HG02678 (cell line): Measurements from ENCODE around the gene NPTN.
"Not testable (repeated sequence)": the region's sequence is repeated elsewhere in the genome, so short reads cannot be mapped to it uniquely, and the experiment has no call there.

Experiments
- ATAC-seq: cut with Tn5 transposase; IDR thresholded peaks from one replicate; pipeline ENCODE4 v1.9.1; 2021; ENCODE audit warnings: mild to moderate bottlenecking, moderate library complexity; ENCODE audit not compliant: unreplicated experiment

NPTN gene

GRCh38 chr15:73633111-73633990, at the start of gene NPTN:
Gene NPTN (minus strand): TSS chr15:73633389. CDS start chr15:73633215, 174 bp downstream.
- peak; percentile 89 for ATAC-seq

GRCh38 chr15:73682600-73683090, 49.5 kb upstream of the NPTN start:
- ATAC-seq: no peak

- no peak for ATAC-seq
Observed at GRCh38 chr15:73681856-73682599, 48.8 kb upstream of the NPTN start.

GRCh38 chr15:73681063-73681462, 47.9 kb upstream of the NPTN start:
- no peak for ATAC-seq

DNA sequence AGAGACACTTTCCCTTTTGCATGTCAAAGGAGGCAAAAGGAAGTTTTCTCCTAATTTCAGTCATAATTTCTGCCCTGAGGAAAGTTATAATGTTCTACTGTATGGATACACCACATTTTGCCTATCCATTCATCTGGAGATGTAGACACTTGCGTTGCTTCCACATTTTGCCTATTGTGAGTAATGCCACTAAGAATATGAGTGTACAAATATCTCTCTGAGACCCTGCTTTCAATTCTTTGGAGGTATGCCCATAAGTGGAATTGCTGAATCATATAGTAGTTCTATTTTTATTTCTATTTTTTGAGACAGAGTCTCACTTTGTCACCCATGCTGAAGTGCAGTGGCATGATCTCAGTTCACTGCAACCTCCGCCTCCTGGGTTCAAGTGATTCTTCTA, 47.4 kb upstream of the NPTN start:
- ATAC-seq: no peak

DNA sequence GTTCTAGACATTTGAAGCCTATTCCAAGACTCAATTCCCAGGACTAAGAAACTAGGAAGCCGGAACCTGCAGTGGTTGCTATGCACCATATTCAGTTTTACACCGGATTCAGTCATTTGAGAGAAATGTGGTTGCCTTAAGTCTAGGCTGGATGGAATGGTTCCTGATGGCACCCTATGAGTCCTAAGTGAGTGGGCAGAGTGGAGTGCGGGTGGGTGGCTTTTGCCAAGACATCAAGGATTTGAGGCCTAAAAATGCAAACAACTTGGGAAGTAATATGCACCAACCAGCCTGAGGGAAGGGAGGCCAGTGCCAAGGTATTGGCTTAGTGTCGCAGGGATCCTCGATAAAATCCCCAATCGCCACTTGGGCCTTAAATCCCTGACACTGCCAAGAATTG, 46.8 kb upstream of the NPTN start:
- ATAC-seq: no peak

GRCh38 chr15:73679180-73679579, 46.0 kb upstream of the NPTN start:
- ATAC-seq: no peak

GRCh38 chr15:73678498-73678897, 45.3 kb upstream of the NPTN start:
- ATAC-seq: no peak

DNA sequence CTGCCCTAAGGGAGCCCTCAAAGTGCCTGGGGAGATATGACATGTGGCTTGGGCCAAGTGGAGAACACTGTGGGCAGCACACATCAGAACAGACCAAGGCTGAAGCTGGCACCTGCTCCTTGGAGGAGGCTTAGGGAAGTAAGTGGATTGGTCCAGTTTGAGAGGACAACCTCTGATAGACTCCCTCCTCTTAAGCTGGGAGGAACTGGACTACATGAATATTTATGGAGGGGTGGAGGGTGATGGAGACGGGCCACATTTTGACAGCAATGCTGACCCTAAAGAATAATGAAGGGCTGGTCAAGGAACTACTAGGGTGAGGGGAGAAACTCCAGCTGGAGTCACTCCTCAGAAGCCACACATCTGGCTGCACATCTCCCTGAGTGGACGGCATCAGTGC, 44.5 kb upstream of the NPTN start:
- no peak for ATAC-seq

DNA sequence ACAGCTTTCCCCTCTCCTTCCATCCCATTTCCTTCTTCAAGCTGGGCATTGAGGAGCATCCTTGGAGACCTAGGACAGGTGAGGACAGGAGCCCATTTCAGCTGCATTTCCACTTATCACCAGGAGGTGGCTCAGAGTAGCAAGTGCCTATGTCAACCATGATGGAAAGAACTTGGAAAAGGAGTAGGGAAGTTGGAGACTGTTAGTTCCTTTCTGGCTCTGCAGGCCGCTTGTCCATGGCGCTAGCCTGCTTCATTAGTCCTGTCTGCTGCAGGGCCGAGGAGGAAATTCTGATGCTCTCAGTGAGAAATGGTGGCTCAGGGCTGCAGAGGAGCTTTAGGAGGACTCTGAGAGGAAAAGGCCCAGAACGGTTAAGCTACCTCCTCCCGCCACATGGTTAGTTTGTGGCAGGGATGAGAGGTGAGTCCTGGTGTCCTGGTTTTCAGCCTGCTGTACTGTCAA, 44.0 kb upstream of the NPTN start:
- ATAC-seq: no peak

DNA sequence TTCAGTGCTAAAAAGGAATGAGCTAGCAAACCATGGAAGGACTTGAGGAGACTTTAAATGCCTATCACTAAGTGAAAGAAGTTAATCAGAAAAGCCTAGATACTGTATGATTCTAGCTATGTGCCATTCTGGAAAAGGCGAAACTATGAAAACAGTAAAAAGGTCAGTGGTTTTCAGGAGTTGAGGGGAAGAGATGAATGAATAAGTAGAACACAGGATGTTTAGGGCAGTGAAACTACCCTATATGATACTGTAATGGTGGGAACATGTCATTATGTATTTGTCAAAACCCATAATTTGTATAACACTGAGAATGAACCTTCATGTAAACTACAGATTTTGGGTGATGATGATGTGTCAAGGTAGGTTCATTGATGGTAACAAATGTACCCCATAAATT, 41.4 kb upstream of the NPTN start:
- ATAC-seq: no peak

DNA sequence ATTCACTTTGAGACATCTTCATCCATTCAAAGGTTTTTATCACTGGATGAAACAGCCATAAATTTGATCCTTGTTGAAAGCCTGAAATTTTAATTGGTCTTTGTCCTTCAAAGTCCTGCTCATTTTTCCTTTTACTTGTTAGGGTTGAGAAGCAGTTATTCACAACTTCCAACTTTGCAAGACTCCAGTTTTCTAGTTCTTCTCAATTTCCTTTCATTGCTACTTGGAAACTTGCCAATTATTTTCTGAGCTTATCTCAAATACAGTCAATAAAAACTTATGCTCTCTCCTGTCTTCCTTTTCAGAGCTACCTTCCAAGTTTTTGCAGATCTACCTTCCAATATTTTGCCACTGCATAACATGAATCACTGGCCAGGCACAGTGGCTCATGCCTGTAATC, 27.3 kb upstream of the NPTN start:
- no peak for ATAC-seq

DNA sequence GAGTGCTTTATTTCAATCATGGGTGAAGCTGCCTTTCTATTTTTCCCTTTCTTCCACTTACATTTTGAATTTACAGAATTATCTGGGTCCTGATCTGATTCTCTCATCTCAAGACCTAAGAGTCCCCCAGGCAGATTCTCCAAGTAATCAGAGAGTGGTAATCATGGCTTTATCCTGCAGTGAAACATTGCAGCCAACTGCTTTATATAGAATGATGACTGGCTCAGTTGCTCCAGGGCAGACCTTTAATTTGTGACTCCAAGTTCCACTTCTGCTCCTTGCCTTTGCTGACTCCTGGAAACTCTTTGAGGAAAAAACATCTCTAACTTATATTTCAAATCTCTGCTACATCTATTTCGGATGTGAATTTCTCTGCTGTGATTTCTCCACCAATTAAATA, 25.5 kb upstream of the NPTN start:
- ATAC-seq: no peak

GRCh38 chr15:73655724-73656123, 22.5 kb upstream of the NPTN start:
- ATAC-seq: no peak

- no peak for ATAC-seq
Observed at GRCh38 chr15:73654659-73655058, 21.5 kb upstream of the NPTN start.

- ATAC-seq: no peak
Observed at GRCh38 chr15:73650416-73651126, 17.4 kb upstream of the NPTN start.

DNA sequence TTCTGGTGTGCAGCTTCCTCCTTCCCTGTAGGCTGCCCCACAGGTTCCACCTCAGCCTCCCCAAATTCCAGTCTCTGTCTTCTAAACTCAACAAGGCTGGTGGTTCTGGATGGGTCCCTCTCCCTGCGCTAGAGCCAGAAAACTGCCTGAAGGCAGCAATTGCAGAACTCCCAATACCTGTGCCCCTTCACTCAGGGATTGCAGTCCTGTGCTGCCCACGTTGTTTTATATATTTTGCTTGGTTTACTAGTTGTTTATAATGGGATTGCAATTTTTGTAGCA, 14.8 kb upstream of the NPTN start:
- ATAC-seq: no peak

DNA sequence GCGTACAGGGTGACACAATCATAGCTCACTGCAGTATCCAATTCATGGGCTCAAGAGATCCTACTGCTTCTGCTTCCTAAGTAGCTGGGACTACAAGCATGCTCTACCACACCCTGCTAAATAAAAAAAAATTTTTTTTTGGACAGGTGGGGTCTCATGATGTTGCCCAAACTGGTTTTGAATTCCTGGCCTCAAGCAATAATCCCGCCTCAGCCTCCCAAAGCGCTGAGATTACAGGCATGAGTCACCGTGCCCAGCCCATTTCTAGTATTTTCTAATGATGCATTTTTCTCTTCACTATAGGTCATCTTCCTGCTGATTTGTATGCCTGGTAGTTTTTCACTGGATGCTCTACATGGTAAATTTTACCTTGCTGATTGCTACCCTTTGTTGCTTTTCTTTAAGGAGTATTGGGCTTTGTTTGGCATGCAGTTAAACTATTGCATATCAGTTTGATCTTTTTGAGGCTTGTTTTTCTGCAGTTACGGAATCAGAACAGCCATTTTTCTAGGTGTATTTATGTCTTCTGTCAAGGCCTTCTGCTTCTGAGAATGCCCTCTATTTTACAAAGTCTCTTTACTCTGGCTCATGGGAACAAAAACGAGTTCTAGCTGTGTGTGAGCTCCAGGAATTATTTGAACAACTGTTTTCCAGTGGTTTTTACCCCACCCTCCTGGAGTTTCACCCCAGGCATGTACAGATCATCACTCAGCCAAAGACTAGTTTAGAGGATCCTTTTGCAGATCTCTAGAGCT, 14.2 kb upstream of the NPTN start:
- no peak for ATAC-seq

DNA sequence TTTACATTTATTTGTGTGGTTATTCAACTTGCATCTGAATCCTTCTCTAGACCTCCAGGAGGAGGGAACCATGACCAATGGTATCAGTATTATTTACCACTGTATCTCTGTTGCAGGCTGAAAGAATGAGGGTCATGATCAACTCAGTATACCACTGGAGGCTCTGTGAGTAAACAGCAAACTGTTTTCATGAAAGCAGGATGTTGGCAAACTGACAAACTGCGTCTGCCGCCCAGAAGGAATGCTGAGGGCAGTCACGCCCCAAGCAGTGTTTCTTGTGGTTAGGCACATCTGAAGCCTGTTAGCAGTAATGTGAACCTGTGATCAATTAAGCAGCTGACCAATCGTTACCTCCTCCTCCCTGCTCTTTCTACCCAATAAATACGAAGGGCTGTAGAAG, 6.3 kb upstream of the NPTN start:
- ATAC-seq: not testable (repeated sequence)

- ATAC-seq: no peak
Observed at GRCh38 chr15:73637527-73637926, 4.3 kb upstream of the NPTN start.

DNA sequence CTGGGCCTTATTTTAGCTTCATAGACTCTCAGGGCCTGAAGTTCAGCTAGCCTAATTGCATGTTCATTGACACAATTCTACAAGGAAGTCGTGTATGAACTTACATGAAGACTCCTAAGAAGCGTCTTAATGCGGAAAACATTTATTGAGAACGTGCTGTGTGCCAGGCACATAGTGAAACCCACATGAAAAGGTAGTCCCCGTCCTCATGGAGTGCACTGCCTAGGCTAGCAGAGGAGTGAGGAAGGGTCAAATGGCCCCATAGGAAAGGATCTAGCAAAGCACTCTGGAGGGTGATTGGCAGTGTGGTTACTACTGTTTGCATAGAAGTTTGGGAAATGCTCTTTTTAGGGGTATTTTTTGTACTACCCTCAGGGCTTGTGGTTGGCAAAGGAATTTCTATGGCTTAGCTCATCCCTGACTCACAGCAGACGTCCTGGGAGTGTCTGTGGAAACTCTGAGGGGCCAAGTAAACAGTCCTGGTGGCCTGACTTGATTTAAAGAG, 854 bp upstream of the NPTN start:
- no peak for ATAC-seq
